OCI-LY7 (cell line): ENCODE data around the gene CHADL. TPM values are rescaled to one million over a fixed set of nuclear protein-coding genes. Genes with fewer than 3 reads are reported as not detected.

Experiments
- BruUV-seq: library from RNA; stranded (reverse); fragments of 400-500 nt; replicated peaks from 2 replicates; lab custom pipeline; 2021; lab: Mats Ljungman, UMichigan
- CTCF ChIA-PET: fragments of 300-600 bp; sonication (Branson Sonifier 250); formaldehyde crosslinking; loops from one replicate; lab custom pipeline; 2022; ENCODE audit warnings: antibody characterized with exemption; ENCODE audit not compliant: unreplicated experiment; lab: Charles Lee
- POLR2A ChIA-PET: fragments of 300-600 bp; sonication (Branson Sonifier 250); formaldehyde crosslinking; loops from one replicate; lab custom pipeline; 2022; ENCODE audit warnings: antibody characterized with exemption; lab: Charles Lee
- DNase-seq: peaks from one replicate; pipeline ENCODE4 v3.0.0-alpha.2; 2015; ENCODE audit warnings: low spot score
- H2AFZ ChIP-seq: fragments of 200-600 bp; sonication (generic), shearing (Covaris generic); 2 replicates; pipeline ENCODE4 v1.6.1; 2014; ENCODE audit warnings: mild to moderate bottlenecking, antibody characterized with exemption, low read length, moderate library complexity
- H3K27ac ChIP-seq: fragments of 200-600 bp; sonication (generic); 2 replicates; pipeline ENCODE4 v1.5.1; 2014; ENCODE audit warnings: mixed run types, low read depth, mild to moderate bottlenecking, moderate library complexity, low read length, inconsistent platforms; ENCODE audit not compliant: poor library complexity, severe bottlenecking
- H3K36me3 ChIP-seq: fragments of 200-600 bp; sonication (generic); 2 replicates; pipeline ENCODE4 v1.6.1; 2014; ENCODE audit warnings: mild to moderate bottlenecking, antibody characterized with exemption, low read length, moderate library complexity, mixed read lengths; ENCODE audit not compliant: insufficient read depth
- H3K4me1 ChIP-seq: fragments of 200-600 bp; sonication (generic); 2 replicates; pipeline ENCODE4 v1.5.1; 2014; ENCODE audit warnings: mild to moderate bottlenecking, low read length; ENCODE audit not compliant: insufficient read depth, poor library complexity, severe bottlenecking
- H3K4me2 ChIP-seq: fragments of 200-600 bp; sonication (generic); 2 replicates; pipeline ENCODE4 v1.6.1; 2014; ENCODE audit warnings: mild to moderate bottlenecking, low read length
- H3K4me3 ChIP-seq: fragments of 200-600 bp; sonication (generic); 2 replicates; pipeline ENCODE4 v1.5.1; 2014; ENCODE audit warnings: mild to moderate bottlenecking, low read depth, low read length; ENCODE audit not compliant: poor library complexity, severe bottlenecking
- H3K79me2 ChIP-seq: fragments of 200-600 bp; sonication (generic); 2 replicates; pipeline ENCODE4 v1.6.1; 2016; ENCODE audit warnings: low read depth, mild to moderate bottlenecking, low read length, moderate library complexity, mixed read lengths; ENCODE audit not compliant: insufficient read depth
- H3K9me2 ChIP-seq: fragments of 200-600 bp; sonication (generic); 2 replicates; pipeline ENCODE4 v1.6.1; 2016; ENCODE audit warnings: mild to moderate bottlenecking, low read length, mixed read lengths; ENCODE audit not compliant: insufficient read depth
- H3K9me3 ChIP-seq: fragments of 200-600 bp; sonication (generic); 2 replicates; pipeline ENCODE4 v1.6.1; 2014; ENCODE audit warnings: mild to moderate bottlenecking, mixed run types, low read length, mixed read lengths
- H4K20me1 ChIP-seq: fragments of 200-600 bp; sonication (generic); 2 replicates; pipeline ENCODE4 v1.6.1; 2014; ENCODE audit warnings: mild to moderate bottlenecking, antibody characterized with exemption, low read length, moderate library complexity, mixed read lengths; ENCODE audit not compliant: insufficient read depth
- CTCF ChIP-seq: fragments of 200-600 bp; sonication (generic); conservative IDR thresholded peaks from 2 replicates; pipeline ENCODE4 v1.5.1; 2014; ENCODE audit warnings: mild to moderate bottlenecking, antibody characterized with exemption, low read length, moderate library complexity, mixed read lengths
- EZH2phosphoT487 ChIP-seq: fragments of 200-600 bp; sonication (generic); IDR thresholded peaks from 2 replicates; pipeline ENCODE4 v1.6.1; 2018; ENCODE audit warnings: low read depth, borderline replicate concordance, mild to moderate bottlenecking, mixed run types, antibody characterized with exemption, low read length, moderate library complexity, mixed read lengths
- intact Hi-C: fragments of 100-400 bp; cut with micrococcal nuclease; formaldehyde crosslinking; loops from one replicate; pipeline ENCODE4 v1.10.0; 2022; ENCODE audit not compliant: unreplicated experiment
- total RNA-seq, 2 experiments: library from RNA; depleted of rRNA in 1 of 2; stranded (reverse); fragments of >200 nt in 1 of 2; shearing (Covaris generic) in 1 of 2; gene quantifications; 2 replicates each; pipeline ENCODE4 v1.2.3, GENCODE V29; 2014 to 2022

CHADL gene
- total RNA-seq, 2 experiments from 2014 or later, result 0.42 to 0.60 TPM

- POLR2A ChIA-PET, result no interaction called here
- no TSS peak for BruUV-seq
- intact Hi-C loops, result no loop called here
Observed at GRCh38 chr22:41267958-41268357, 27.2 kb upstream of the CHADL start.

DNA sequence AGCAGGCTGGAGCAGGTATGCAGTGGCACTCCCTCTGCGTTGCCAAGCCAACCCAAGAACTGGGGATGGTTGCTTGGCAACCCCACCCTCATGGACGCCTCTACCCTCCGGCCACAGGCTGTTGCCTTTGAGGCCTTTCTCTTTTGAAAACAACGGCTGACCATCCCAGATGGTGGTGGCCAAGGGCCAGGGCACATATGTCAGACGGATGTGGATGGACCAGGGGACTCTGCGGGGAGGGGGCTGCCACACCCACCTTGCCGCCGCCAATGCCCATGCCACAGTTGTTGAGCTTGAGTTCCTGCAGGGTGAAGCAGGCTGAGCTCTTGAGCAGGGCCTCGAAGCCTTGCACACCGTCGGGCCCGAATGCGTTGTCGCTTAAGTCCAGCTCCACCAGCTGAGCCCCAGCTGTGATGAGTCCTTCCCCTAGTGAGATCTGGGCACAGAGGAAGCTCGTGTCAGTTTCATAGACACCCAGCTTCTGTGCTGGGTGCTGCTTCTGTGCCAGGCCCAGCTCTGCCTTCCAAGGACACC lies 23.7 kb upstream of the CHADL start:
- no TSS peak for BruUV-seq
- Histone ChIP-seq H2AFZ (no peak overlapping the region), H3K27ac (no peak overlapping the region), H3K4me2 (no peak overlapping the region), H3K9me2 (no peaks in the 10 kb centered on the region), H3K4me1 (no peaks in the 10 kb centered on the region), H3K79me2 (no peaks in the 10 kb centered on the region), H3K9me3 (no peaks in the 10 kb centered on the region), H3K36me3 (peaks cover 97% of the 10 kb centered on the region), H3K4me3 (no peak overlapping the region), H4K20me1 (no peaks in the 10 kb centered on the region)
- CTCF ChIA-PET, result no interaction called here
- DNase-seq, result no peak
- no peak for TF ChIP-seq CTCF
- TF ChIP-seq EZH2phosphoT487, result no peak
- intact Hi-C loops, result no loop called here
- POLR2A ChIA-PET, result no interaction called here

More at GRCh38 chr22:41267958-41268357, 27.2 kb upstream of the CHADL start:
- peaks cover 96% of the 10 kb centered on the region for H3K36me3 ChIP-seq
- no peaks in the 10 kb centered on the region for H4K20me1 ChIP-seq
- no peaks in the 10 kb centered on the region for H3K4me1 ChIP-seq
- CTCF ChIA-PET, result no interaction called here
- H3K4me2 ChIP-seq, result no peak overlapping the region
- no peaks in the 10 kb centered on the region for H3K79me2 ChIP-seq
- H3K4me3 ChIP-seq, result no peak overlapping the region
- no peak for DNase-seq
- H3K27ac ChIP-seq, result no peak overlapping the region
- no peak overlapping the region for H2AFZ ChIP-seq
- TF ChIP-seq EZH2phosphoT487 (no peak), CTCF (no peak)
- no peaks in the 10 kb centered on the region for H3K9me3 ChIP-seq
- no peaks in the 10 kb centered on the region for H3K9me2 ChIP-seq

DNA sequence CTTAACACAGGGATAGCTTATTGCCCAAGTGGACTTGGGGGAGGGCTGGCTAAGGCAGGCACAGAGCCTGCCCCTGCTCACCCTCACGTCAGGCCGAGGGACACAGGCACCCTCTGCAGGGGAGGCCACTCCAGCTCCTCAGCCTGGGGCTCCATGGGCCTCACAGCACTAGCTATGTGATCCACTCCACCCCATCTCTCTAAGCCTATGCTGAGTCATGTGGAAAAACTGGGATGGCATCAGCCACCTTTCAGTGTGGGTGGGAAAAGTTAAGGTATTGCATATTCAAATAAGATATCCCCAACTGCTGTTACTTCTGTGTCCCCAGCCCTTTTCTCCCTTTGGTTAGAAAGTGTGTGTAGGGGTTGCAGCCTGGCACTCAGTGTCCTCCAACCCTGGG lies 23.0 kb upstream of the CHADL start:
- no peak overlapping the region for H3K4me2 ChIP-seq
- POLR2A ChIA-PET, result no interaction called here
- CTCF ChIA-PET, result no interaction called here

More for the DNA sequence above, 23.0 kb upstream of the CHADL start:
- Histone ChIP-seq H3K4me3 (no peak overlapping the region), H3K27ac (no peak overlapping the region), H3K9me3 (no peaks in the 10 kb centered on the region), H3K36me3 (peaks cover 97% of the 10 kb centered on the region), H3K4me1 (no peaks in the 10 kb centered on the region), H4K20me1 (no peaks in the 10 kb centered on the region), H2AFZ (no peak overlapping the region), H3K79me2 (no peaks in the 10 kb centered on the region), H3K9me2 (no peaks in the 10 kb centered on the region)
- no TSS peak for BruUV-seq
- no peak for TF ChIP-seq EZH2phosphoT487
- no peak for TF ChIP-seq CTCF
- no peak for DNase-seq
- intact Hi-C loops, result no loop called here
